NCI-H526 treated with DMSO at 0.1 percent for 48 hours (cell line): Measurements from ENCODE around the gene PEX19.

Experiments
- DNase-seq: peaks from one replicate; lab custom pipeline; 2025; lab: John Stamatoyannopoulos, UW

Gene PEX19

DNA sequence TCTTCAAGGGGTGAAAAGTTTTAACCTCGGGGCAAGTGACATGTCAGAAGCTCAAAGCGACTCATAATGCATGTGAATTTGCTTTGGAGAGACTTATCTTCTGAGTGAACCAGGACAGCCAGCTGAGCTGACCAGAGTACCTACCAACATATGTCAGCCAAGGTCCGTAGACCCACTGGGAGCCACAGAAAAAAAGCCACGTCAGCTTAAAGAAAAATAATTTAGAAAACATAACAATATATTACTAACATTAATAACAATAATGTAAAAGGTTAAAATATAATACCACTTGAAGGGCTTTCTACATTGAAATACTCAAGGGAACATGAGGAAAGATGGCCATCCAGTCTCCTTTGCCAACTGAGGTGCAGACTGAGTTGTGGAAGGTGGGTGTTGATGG lies 6.9 kb downstream of the PEX19 start:
- no peak for DNase-seq

DNA sequence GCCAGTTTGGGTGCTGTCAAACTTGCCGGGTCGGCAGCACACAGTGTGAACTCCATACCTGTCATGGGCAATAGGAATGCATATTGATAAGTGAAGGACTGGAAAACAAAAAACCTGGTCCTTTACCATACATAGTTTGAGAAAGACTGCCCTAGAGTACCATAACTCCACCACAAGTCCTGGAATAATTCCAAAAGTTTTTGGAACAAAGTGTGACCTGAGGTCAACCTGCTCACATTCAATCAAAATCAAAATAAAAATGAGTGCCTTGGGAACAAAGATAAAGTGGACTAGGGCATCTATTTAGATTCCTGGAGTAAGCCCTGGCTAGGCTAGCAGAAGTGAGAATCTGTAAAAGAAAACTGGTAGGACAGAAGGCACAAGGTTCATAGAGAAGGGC lies 7.6 kb downstream of the PEX19 start:
- DNase-seq: no peak

DNA sequence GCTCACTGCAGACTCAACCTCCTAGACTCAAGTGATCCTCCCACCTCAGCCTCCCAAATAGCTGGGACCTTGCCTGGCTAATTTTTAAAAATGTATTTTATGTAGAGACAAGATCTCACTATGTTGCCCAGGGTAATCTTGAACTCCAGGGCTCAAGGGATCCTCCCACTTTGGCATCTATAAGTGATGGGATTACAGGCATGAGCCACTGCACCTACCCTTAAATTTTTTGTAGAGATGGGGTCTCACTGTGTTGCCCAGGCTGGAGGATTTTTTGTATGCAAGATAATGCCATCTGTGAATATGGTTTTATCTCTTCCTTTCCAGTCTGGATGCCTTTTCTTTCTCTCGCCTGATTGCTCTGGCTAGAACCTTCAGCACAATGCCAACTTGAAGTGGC lies 13.9 kb downstream of the PEX19 start:
- DNase-seq: no peak

DNA sequence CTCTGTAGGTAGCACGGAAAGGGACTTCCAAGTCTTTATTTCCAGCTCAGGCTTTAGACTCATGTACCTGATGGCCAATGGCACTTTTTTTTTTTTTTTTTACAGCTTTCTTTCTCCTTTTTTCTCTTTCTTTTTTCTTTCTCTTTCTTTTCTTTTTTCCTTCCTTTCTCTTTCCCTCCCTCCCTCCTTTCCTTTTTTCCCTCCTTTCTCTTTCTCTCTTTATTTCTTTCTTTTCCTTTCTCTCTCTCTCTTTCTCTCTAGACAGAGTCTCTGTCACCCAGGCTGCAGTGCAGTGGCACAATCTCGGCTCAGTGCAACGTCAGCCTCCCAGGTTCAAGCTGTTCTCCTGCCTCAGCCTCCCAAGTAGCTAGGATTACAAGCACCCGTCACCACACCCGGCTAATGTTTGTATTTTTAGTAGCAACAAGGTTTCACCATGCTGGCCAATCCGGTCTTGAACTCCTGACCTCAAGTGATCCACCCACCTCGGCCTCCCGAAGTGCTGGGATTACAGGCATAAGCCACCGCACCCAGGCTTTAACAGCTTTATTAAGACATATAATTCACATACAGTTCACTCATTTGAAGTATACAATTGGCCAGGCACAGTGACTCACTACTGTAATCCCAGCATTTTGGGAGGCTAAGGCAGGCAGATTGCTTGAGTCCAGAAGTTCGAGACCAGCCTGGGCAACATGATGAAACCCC lies 17.5 kb downstream of the PEX19 start:
- DNase-seq: no peak

DNA sequence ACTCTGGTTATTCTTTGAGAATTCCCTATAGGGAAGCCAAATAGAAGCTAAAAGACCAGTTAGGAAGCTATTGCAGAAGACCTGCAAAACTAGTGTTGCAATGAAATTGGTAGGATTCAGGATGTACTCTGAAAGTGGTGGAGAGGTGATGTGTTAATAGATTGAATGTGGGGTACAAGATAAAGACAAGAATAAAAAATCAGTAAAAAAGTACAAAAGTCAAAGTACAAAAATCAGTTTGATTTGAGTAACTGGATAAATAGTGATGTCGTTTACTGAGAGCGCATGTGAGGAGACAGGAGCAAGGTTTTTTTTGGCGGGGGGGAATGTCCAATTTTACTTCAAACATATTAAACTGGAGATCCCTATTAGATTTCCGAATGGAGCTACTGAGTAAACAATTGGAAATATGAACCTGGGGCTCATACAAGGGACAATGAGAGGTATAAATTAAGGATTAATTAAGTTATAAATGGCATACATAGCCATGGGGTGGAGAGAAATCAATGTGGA lies 20.1 kb downstream of the PEX19 start:
- DNase-seq: no peak

DNA sequence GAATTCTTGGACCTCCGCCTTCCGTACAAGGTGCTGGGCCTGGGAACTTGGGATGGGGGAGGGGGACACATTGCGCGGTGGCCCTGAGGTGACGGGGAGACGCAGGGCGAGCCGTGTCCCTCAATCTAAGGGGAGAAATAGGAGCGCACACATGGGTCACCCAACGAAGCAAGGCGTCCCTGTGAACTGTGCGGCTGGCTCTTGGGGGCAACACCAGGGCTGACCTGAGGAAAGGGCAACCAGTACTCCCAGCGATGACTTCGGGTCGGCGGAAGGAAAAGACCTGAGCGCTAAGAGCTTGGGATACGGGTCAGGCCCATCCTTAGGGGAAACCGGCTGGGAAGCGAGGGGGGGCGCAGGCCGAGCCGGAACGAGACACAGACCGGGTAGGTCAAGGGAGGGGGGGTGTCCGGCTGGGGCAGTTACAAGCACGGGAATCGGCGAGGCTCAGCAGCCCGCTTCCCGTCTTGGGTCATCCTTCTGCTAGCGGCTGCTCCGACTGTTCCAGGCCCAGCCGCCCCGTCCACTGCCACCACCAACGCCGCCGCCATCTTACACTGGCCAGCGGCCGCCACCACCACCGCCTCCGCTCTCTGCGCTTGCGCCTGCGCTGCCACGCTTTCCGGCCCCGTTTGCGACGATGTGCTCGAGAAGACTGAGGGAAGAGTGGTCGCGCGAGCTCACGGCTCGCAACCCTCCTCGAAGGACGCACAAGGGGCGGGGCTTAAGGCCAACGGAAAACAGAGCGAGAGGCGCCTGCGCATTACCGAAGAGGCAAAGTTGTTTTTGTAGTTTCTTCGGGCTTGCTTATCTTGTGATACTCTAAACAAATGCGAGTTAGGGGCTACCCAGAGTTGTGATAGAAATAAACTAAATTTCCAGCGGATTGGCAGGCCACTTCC lies 22.8 kb downstream of the PEX19 start, which contains the start of gene DCAF8:
DCAF8 (minus strand) TSS at position 657 of the 902 bp plus-strand sequence. CDS start 18,541 bp downstream, outside the sequence.
- peak; percentile 98 for DNase-seq

DNA sequence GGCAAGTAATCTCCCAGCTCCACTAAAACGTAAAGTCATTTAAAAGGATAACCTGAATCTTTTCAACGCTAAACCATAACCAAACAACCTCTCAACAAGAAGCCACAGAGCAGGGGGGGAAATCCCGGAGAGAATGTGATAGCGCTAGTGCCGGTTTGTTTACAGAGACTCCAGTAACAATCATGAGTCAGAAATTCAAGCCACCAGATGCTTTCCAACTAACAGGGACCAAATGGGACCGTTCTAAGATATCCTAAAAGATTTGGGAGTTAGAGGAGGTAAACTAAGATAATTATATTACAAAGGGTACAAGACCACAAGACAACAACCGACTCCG lies 23.4 kb downstream of the PEX19 start:
- peak; percentile 87 for DNase-seq

DNA sequence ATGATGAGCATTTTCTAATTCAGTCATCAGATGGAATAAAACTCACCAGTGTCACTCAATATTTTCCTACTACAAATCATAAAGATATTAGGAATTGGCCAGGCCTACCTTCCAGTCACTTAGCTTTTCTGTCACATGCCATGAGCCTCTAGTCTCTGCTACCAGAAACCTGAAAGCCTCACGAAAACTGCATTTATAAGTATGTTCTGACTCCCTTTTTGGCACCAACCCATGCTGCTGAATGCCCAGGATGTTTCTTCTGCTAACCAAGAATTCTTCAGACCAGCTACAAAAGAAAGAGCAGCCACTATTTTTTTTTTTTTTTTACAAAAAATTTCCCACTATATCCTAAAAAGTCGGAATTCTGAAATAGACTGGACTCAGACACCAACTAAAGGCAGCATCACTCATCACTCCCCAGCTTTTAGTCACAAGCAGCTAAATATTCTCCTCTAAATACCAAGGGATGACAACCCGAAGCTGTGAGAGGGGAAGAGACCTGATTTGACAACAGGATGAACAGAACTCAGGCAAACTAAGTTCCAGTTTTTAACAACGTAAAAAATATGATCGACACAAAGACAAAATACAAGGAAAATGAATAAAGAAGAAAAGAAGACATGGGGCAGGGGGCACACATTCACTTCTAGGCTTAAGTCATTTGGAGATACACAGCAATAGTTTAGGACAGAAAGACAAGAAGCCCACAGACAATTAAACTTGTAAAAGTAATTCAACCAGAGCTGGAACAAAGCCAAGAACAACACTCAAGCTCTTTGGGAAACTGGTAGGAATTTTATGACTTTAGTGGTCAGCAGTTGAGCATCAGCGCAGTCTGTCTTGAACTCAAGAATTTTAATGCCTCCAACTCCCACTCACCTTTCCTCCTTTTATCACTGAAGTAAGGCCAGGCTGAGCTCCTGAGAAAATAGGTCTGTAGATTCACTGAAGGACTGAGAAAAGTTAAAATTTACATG lies 24.2 kb downstream of the PEX19 start:
- no peak for DNase-seq

DNA sequence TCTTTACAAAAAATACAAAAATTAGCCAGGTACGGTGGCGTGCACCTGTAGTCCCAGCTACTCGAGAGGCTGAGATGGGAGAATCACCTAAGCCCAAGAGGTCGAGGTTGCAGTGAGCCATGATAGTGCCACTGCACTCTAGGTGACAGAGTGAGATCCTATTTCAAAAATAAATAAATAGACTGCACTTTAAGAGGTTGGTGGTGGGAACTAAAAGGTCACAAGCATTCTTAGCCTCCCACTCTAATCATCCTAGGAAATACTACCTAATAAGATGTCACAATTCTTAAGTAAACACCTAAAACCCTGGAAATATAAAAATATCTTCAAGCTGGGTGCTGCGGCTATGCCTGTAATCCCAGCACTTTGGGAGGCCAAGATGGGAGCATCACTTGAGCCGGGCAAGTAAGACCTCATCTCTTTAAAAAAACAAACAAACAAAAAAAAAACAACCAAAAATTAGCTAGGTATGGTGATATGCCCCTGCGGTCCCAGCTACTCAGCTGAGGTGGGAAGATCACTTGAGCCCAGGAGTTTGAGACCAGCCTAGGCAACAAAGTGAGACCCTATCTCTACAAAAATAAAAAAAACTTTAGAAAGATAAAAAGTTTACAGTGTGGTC lies 26.6 kb downstream of the PEX19 start:
- no peak for DNase-seq

DNA sequence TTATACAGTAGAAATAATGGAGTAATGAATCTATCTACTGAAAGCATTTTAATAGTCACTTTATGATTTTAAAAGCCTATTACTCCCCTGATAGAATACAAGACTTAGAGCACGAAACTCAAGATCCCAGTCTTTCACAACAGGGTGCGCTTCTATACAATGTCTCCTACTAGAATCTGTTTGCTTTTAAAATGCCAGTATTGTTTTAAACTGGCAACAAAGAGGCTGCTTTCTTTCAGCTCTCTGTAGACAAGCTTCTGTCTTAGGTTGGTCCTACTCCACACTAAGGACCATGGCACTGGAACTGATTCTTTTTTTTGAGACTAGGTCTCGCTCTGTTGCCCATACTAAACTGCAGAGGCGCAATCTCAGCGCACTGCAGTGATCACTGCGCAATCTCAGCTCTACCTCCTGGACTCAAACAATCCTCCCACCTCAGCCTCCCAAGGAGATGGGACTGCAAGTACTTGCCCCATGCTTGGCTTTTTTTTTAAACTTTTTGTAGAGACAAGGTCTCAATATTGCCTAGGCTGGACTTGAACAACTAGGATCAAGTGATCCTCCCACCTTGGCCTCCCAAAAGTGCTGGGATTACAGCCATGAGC lies 27.4 kb downstream of the PEX19 start:
- no peak for DNase-seq

DNA sequence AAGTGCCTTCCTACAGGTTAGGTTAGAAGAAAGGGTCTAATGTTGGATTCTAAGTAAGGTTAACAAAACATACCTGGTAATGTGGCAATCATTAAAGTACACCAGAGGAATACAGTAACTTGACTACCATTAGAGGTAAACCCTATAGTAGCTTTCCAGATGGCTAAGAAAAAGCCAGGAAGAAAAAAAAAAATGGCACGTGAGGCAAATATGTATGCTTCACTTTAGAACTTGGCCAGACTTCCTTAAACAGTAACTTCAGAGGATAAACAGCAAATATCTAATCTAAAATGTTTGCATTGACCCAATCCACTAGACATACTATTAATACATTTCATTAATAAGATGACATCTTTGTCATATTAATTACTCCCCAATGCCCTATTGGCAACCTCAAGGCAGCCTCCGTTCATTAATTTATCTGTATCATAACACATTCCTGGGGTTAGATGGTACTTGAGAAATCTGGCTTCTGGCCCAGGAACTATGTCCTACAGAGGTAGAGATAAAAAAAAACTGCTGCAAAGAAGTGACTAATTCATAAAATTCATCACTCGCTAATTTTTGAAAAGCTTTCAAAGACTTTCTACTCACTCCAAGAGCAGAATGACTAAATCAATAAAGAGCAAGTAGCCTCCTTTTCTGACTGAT lies 28.4 kb downstream of the PEX19 start:
- no peak for DNase-seq

DNA sequence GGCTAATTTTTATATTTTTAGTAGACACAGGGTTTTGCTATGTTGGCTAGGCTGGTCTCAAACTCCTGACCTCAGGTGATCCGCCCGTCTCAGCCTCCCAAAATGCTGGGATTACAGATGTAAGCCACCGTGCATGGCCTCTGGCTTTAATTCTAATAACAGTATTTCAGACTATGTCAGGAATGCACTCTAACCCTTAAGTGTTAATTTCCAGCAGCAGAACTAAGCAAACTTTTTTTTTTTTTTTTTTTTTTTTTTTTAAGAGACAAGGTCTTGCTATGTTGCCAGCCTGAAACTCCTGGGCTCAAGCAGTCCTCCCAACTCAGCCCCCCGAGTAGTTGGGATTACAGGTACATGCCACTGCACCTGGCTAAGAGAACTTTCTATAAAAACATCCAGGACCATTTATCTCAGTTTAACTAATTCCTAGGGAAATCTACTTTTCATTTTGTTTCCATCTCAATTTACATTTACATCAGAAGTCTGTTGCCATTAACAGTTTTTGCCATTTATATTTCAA lies 29.1 kb downstream of the PEX19 start:
- DNase-seq: no peak

DNA sequence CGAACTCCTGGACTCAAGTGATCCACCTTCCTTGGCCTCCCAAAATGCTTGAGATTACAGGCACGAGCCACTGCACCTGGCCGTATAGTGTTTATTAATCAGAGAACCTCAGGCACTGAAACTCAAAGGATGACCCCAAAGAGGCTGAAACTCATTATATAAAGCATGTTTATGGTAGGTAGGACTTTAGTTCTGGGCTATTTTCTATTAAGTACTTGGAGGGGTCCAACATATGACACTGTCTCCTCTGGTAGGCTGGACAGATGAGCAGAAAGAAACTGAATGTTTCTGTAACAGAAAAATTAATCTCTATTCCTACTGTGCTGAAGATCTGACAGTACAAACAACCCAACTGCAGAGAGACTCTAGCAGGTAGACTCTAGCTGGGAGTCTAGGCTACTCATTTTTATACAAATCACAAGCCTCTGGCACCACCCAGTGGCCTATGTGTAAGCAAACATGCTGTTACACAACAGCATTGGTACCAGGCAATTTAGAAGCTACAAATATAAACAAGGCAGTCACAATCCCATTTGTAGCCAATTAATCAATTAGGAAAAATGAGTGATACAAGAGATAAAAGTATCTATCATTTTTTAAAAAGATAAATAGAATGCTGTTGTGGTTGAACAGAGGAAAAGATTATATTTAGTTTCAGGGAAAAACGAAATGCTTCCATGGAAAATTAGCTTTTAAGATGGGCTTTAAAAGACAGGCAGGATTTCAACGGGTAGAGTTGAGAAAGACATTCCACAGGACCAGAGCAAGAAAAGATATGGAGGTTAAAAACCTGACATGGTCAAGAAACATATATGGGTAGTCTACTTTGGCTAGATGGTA lies 33.0 kb downstream of the PEX19 start:
- peak; percentile 46 for DNase-seq

DNA sequence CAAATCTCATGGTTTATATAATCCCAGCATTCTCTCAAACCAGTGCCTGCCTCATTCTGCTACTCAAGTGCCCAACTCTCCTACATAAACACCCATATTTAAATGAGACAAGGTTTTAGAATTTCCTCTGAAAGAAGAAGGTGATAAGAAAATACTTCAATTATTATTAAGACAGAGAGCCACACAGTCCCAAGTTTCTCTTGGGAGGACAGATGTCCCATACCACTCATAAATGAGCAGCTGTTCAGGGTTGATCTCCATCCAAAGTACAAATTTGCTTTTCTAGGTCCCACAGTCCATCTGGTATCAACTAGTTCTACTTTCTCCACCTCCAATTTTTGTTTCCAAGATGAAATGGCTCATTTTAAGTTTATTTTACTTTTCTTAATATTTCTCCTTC lies 33.9 kb downstream of the PEX19 start:
- DNase-seq: no peak

DNA sequence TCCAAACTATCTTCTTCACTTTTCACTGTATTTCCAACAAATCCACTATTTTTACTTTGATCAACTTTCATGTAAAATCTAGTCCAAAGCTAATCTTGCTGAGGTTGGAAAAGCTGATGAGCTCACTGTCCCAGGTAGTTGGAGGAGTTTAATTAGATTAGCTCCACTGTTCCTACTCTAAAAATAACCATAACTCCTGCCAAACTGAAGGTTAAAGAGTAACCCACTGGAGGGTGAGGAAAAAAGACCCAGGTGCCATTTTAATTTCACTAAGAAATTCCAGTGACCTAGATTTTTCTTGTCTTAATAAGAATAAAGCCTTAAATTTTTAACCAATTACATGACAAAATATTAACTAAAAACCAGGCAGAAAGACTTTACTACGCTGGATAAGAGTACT lies 37.9 kb downstream of the PEX19 start:
- no peak for DNase-seq

DNA sequence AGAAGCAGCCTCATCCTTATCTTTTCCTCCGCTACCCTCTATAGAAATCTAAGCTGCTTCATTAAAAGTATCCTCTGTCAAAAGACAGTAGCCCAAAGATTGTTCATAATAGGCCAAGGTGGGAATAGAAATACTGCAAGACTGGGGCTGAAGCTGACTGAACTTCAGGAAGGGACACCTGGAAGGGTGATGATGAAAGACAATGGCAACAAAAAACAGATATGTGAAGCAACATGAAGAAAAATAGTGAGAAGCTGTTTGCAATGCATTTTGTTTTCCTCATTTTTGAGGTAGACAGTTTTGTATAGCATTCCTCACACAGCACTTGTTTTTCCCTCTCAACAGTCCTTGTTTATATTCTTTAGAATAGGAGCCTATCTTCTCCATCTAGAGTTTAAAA lies 39.5 kb downstream of the PEX19 start:
- no peak for DNase-seq

DNA sequence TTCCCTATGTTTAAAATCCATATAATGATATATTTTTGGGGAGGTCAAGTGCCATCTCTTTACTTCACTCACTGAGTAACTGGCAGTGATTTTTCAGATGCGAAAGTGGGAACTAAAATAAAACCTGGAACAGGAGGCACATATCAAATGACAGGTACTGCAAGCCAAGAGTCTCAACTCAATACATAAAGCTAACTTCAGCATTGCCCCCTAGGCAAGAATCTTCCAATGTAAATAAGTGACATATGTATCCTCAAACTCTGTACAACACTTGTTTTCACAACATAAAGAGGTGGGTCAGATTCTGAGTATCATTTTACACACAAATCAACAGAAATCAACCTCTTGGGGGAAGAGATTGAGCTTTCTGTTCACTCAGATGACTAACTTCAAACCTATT lies 40.7 kb downstream of the PEX19 start:
- DNase-seq: no peak

DNA sequence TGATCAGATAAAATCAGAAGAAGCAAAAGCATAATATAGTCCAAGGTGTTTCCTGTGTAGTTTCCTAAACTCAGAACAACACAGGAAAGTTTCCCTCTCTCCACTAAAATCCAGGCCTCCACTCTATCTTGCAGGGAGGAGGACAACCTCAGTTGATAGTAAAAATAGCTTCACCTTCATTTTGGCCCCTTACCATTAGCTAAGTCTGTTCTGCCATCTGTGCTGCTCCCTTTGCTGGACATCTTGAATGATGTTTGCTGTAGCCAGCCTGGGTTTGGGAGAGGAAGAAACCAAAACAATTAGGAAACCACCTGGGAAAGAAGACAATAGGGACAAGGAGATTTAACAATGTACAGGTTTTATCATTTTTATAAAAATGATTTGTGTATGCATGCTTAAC lies 41.2 kb downstream of the PEX19 start:
- no peak for DNase-seq

DNA sequence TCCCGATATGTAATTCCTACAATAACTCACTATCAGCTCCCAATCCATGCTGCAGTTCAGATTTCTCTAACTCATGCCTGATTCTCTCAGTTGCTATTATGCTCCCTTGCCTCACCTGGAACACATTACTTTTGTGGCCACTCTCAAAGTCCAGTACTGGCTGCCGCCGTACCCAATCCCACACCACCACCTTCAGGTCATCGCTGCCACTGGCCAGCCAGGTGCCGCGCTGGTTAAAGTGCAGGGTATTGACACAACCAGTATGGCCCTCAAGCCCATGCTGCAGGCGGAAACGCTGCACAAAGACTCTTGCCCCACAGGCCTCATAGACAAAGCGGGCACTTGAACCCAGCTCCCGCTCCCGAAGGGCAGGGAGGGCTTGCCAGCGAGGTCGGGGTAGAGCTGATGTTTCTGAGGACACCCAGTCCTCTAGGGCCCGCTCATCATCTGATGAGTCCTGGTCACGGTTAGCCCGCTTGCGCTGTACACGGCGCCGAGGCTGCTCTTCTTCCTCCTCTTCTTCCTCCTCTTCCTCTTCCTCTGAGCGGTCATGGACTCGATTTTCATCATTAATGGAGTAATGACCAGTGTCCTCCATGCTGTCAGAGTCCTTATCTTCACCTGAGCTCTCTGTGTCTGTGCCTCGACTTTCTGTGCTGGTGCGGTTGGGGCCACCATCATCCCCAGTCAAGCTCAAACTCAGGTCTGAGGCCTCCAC lies 45.2 kb downstream of the PEX19 start:
- DNase-seq: no peak
